ENCODE results near the gene MCF2L2. TPM values are rescaled to one million over a fixed set of nuclear protein-coding genes. Genes with fewer than 3 reads are reported as not detected.

The MCF2L2 gene
- total and polyA plus RNA-seq, 9 of the 15 experiments (the other 6 are each of a cell fraction or from before 2014, with no cell fraction given), result 0.56 to 4.2 (median 3.0) TPM

GRCh38 chr3:183360971-183361624, 67.3 kb downstream of the MCF2L2 start (continued):
- TF ChIP-seq ZBTB5 (IDR thresholded peaks at IDR 0.05) (peak; percentile 70; the same call in 1 of the 2 replicates), CREB5 (CRISPR knock-in tag; IDR thresholded peaks at IDR 0.05) (no peak), RREB1 (CRISPR knock-in tag; IDR thresholded peaks at IDR 0.05) (no peak), TOE1 (IDR thresholded peaks at IDR 0.05; ENCODE audit: borderline replicate concordance) (peak; percentile 67), TOE1 (CRISPR knock-in tag; IDR thresholded peaks at IDR 0.05; ENCODE audit: borderline replicate concordance, low read depth) (no peak), NR2C1 (IDR thresholded peaks at IDR 0.05) (no peak), NR2C1 (tag; IDR thresholded peaks at IDR 0.05) (no peak), FOXK2 (conservative IDR thresholded peaks at IDR 0.05 in 1 of 2, IDR thresholded peaks at IDR 0.05 in 1 of 2; ENCODE audit: low read depth in 2 of 2) (peak; percentile 93 to 94), SPI1 (IDR thresholded peaks at IDR 0.05; ENCODE audit: borderline replicate concordance, low read depth, low read length) (no peak), PKNOX1 (IDR thresholded peaks at IDR 0.05) (peak; percentile 37; the same call in 1 of the 2 replicates), SMARCC2 (IDR thresholded peaks at IDR 0.05; ENCODE audit: low read depth) (peak; percentile 80), ZNF436 (CRISPR knock-in tag; IDR thresholded peaks at IDR 0.05) (no peak), ELK1 (CRISPR knock-in tag; IDR thresholded peaks at IDR 0.05) (no peak), NRF1 (conservative IDR thresholded peaks at IDR 0.05 in 1 of 2, IDR thresholded peaks at IDR 0.05 in 1 of 2) (no peak)
